H1 (cell line): ENCODE results near the gene MACROD2. TPM values are rescaled to one million over a fixed set of nuclear protein-coding genes. Genes with fewer than 3 reads are reported as not detected.

Experiments used
- CTCF ChIA-PET: fragments of 300-600 bp; sonication (Branson Sonifier 250); formaldehyde crosslinking; loops from one replicate; lab custom pipeline; 2021; ENCODE audit not compliant: partially characterized antibody; lab: Charles Lee
- POLR2A ChIA-PET: fragments of 300-600 bp; sonication (Branson Sonifier 250); formaldehyde crosslinking; loops from one replicate; lab custom pipeline; 2021; ENCODE audit warnings: inconsistent platforms; ENCODE audit not compliant: partially characterized antibody; lab: Charles Lee
- DNase-seq, 2 experiments: peaks; one replicate each; pipeline versions ENCODE4 v3.0.0 to v3.0.0-alpha.2; 2010 to 2022; ENCODE audit warnings: low spot score in 2 of 2, low read depth in 1 of 2, mixed read lengths in 1 of 2
- FAIRE-seq: peaks from 2 replicates; lab custom pipeline; 2011; peaks lifted over from hg19 to GRCh38; lab: Jason Lieb, UNC
- H2AFZ ChIP-seq: 2 replicates; pipeline ENCODE4 v1.8.1; 2012; ENCODE audit warnings: low read length, inconsistent platforms
- H2AK5ac ChIP-seq: 2 replicates; pipeline ENCODE4 v1.6.1; 2013; ENCODE audit warnings: low read depth, low read length
- H2BK120ac ChIP-seq: replicated peaks from 2 replicates; pipeline ENCODE3; 2013; ENCODE audit warnings: low read depth, low read length, inconsistent platforms
- H2BK12ac ChIP-seq: 2 replicates; pipeline ENCODE4 v1.6.1; 2013; ENCODE audit warnings: low read depth, low read length
- H2BK15ac ChIP-seq: 2 replicates; pipeline ENCODE4 v1.6.1; 2013; ENCODE audit warnings: low read length
- H2BK20ac ChIP-seq: 2 replicates; pipeline ENCODE4 v1.6.1; 2013; ENCODE audit warnings: low read length
- H2BK5ac ChIP-seq: 2 replicates; pipeline ENCODE4 v1.6.1; 2013; ENCODE audit warnings: low read depth, low read length
- H3K14ac ChIP-seq: 2 replicates; pipeline ENCODE4 v1.6.1; 2013; ENCODE audit warnings: inconsistent platforms; ENCODE audit not compliant: insufficient read length
- H3K18ac ChIP-seq: 2 replicates; pipeline ENCODE4 v1.6.1; 2013; ENCODE audit warnings: low read length; ENCODE audit errors: extremely low read depth
- H3K23ac ChIP-seq: 2 replicates; pipeline ENCODE4 v1.6.1; 2013; ENCODE audit warnings: inconsistent platforms; ENCODE audit not compliant: insufficient read length
- H3K23me2 ChIP-seq: 2 replicates; pipeline ENCODE4 v1.6.1; 2013; ENCODE audit warnings: low read depth, low read length
- H3K27ac ChIP-seq: 2 replicates; pipeline ENCODE4 v1.6.1; 2011; ENCODE audit warnings: low read depth, low read length, inconsistent platforms
- H3K27me3 ChIP-seq, 4 experiments: replicated peaks in 1 of 4; 1 replicate in 1 of 4; 2 replicates in 3 of 4; pipeline versions ENCODE4 v1.6.1 to v1.8.1; 2011 to 2013; ENCODE audit warnings: low read length in 3 of 4, mild to moderate bottlenecking in 3 of 4, inconsistent platforms in 2 of 4, mixed read lengths in 2 of 4, moderate library complexity in 1 of 4; ENCODE audit not compliant: control insufficient read depth in 3 of 4, insufficient read depth in 3 of 4; ENCODE audit errors: extremely low read depth in 1 of 4
- H3K36me3 ChIP-seq, 4 experiments: 2 replicates each; pipeline versions ENCODE4 v1.6.1 to v1.8.1; 2011 to 2013; ENCODE audit warnings: mild to moderate bottlenecking in 4 of 4, low read length in 3 of 4, moderate library complexity in 2 of 4, control low read depth in 1 of 4, inconsistent platforms in 1 of 4; ENCODE audit not compliant: insufficient read depth in 4 of 4, control insufficient read depth in 2 of 4
- H3K4ac ChIP-seq: replicated peaks from 2 replicates; pipeline ENCODE3; 2013; ENCODE audit warnings: low read length, low read depth, mixed read lengths, inconsistent platforms; ENCODE audit not compliant: insufficient read length
- H3K4me1 ChIP-seq, 4 experiments: replicated peaks in 1 of 4; 1 replicate in 1 of 4; 2 replicates in 3 of 4; pipeline versions ENCODE4 v1.6.1 to v1.8.1; 2011 to 2013; ENCODE audit warnings: low read length in 3 of 4, inconsistent platforms in 2 of 4, mixed read lengths in 1 of 4; ENCODE audit not compliant: insufficient read depth in 4 of 4, control insufficient read depth in 3 of 4
- H3K4me2 ChIP-seq, 2 experiments: 2 replicates each; pipeline versions ENCODE4 v1.6.1 to v1.8.1; 2011 to 2013; ENCODE audit warnings: low read depth in 2 of 2, low read length in 2 of 2, control low read depth in 1 of 2, inconsistent platforms in 1 of 2, mild to moderate bottlenecking in 1 of 2; ENCODE audit not compliant: insufficient read depth in 1 of 2
- H3K4me3 ChIP-seq, 4 experiments: fragments of 200-600, 300-600 bp in 1 of 4; sonication (generic), shearing (Covaris generic), sonication (Bioruptor Twin) in 1 of 4; 2 replicates each; pipeline versions ENCODE4 v1.5.1 to v1.8.1; 2011 to 2016; ENCODE audit warnings: low read length in 4 of 4, low read depth in 3 of 4, control low read depth in 2 of 4, inconsistent platforms in 2 of 4, mild to moderate bottlenecking in 2 of 4, mixed read lengths in 1 of 4, moderate library complexity in 1 of 4; ENCODE audit not compliant: insufficient read depth in 2 of 4; ENCODE audit errors: extremely low read depth in 1 of 4
- H3K56ac ChIP-seq: replicated peaks from 2 replicates; pipeline ENCODE3; 2013; ENCODE audit warnings: low read depth, mild to moderate bottlenecking, mixed read lengths, low read length, inconsistent platforms; ENCODE audit not compliant: insufficient read length
- H3K79me1 ChIP-seq: 2 replicates; pipeline ENCODE4 v1.6.1; 2013; ENCODE audit warnings: low read depth, low read length, control low read depth
- H3K79me2 ChIP-seq, 2 experiments: 2 replicates each; pipeline versions ENCODE4 v1.6.1 to v1.8.1; 2012 to 2013; ENCODE audit warnings: low read length in 2 of 2, mild to moderate bottlenecking in 2 of 2, inconsistent platforms in 1 of 2; ENCODE audit not compliant: insufficient read depth in 2 of 2, control insufficient read depth in 1 of 2
- H3K9ac ChIP-seq, 4 experiments: replicated peaks in 1 of 4; 1 replicate in 1 of 4; 2 replicates in 3 of 4; pipeline versions ENCODE4 v1.6.1 to v1.8.1; 2011 to 2013; ENCODE audit warnings: low read depth in 3 of 4, low read length in 3 of 4, control low read depth in 2 of 4, mild to moderate bottlenecking in 2 of 4, moderate library complexity in 2 of 4, inconsistent platforms in 1 of 4; ENCODE audit errors: extremely low read depth in 1 of 4
- H3K9me3 ChIP-seq, 2 experiments: 2 replicates each; pipeline versions ENCODE4 v1.6.1 to v1.8.1; 2012 to 2013; ENCODE audit warnings: mild to moderate bottlenecking in 2 of 2, moderate library complexity in 2 of 2, control low read depth in 1 of 2, inconsistent platforms in 1 of 2, low read depth in 1 of 2, low read length in 1 of 2, mixed read lengths in 1 of 2; ENCODE audit not compliant: insufficient read depth in 2 of 2
- H4K20me1 ChIP-seq, 2 experiments: replicated peaks in 1 of 2; 2 replicates each; pipeline versions ENCODE3 to v1.8.1; 2011 to 2013; ENCODE audit warnings: inconsistent platforms in 2 of 2, low read length in 2 of 2, mild to moderate bottlenecking in 1 of 2; ENCODE audit not compliant: insufficient read depth in 2 of 2, control insufficient read depth in 1 of 2
- H4K5ac ChIP-seq: 2 replicates; pipeline ENCODE4 v1.6.1; 2013; ENCODE audit warnings: low read length, low read depth, mixed read lengths, inconsistent platforms; ENCODE audit not compliant: insufficient read length
- H4K8ac ChIP-seq: 2 replicates; pipeline ENCODE4 v1.8.0; 2013; ENCODE audit warnings: mild to moderate bottlenecking, moderate library complexity, low read length, inconsistent platforms; ENCODE audit not compliant: insufficient read depth; ENCODE audit errors: extremely low read depth
- H4K91ac ChIP-seq: replicated peaks from 2 replicates; pipeline ENCODE3; 2013; ENCODE audit warnings: low read length, mixed read lengths, inconsistent platforms; ENCODE audit not compliant: insufficient read length
- ATF3 ChIP-seq: IDR thresholded peaks from 2 replicates; pipeline ENCODE4 v1.6.1; 2011; ENCODE audit warnings: low read depth, mild to moderate bottlenecking, low read length; ENCODE audit not compliant: insufficient read depth
- HDAC6 ChIP-seq: IDR thresholded peaks from one replicate; pipeline ENCODE4 v1.7.1; 2012; ENCODE audit warnings: low read depth, mild to moderate bottlenecking, inconsistent platforms, low read length, moderate library complexity
- WGBS, 2 experiments: shearing (Covaris generic) in 1 of 2; methylation state at CpG; one replicate each; pipeline versions ENCODE4 v1.1.6 to v1.1.7; 2013 to 2015; ENCODE audit warnings: low lambda C conversion rate in 2 of 2, mixed read lengths in 2 of 2, inconsistent platforms in 1 of 2, low coverage in 1 of 2, missing lambda C conversion rate in 1 of 2; ENCODE audit not compliant: insufficient replicate concordance in 2 of 2, insufficient coverage in 1 of 2, insufficient read length in 1 of 2; ENCODE audit errors: extremely low coverage in 1 of 2, missing lambda C conversion rate in 1 of 2; 5-methylcytosine and 5-hydroxymethylcytosine counted together
- polyA plus RNA-seq, 7 experiments: library from polyadenylated mRNA; depleted of rRNA in 3 of 7; stranded (reverse) in 5 of 7; unstranded in 2 of 7; fragments of >200 nt in 5 of 7; fragments of 200-250 nt in 2 of 7; gene quantifications; 1 replicate in 5 of 7; 2 replicates in 1 of 7; 4 replicates in 1 of 7; pipeline versions ENCODE4 v1.2.1 to v1.2.3, GENCODE V29; 2011 to 2013; ENCODE audit warnings: missing spikeins in 2 of 7, mixed read lengths in 2 of 7
- total RNA-seq: library from RNA; stranded (reverse); fragmentation: NEBNext Ultra II Directional; extraction: Animal tissue kit (Norgen Biotek cat#: 25700); gene quantifications from 2 replicates; pipeline ENCODE4 v1.2.1, GENCODE V29; 2021

The MACROD2 gene
- total and polyA plus RNA-seq, 2 of the 8 experiments (the other 6 are each of a cell fraction or from before 2014, with no cell fraction given): 0.70 to 3.9 TPM

- no peaks in the 10 kb centered on the region for H3K23me2 ChIP-seq
- no peak overlapping the region for H3K9ac ChIP-seq
- H3K4me1 ChIP-seq: no peaks in the 10 kb centered on the region
- H3K27ac ChIP-seq: no peak overlapping the region
- no peak overlapping the region for H3K4ac ChIP-seq
- H3K9me3 ChIP-seq: peaks cover 0 to 12% of the 10 kb centered on the region in 2 experiments; a peak in 1 of 4 replicates
- H3K36me3 ChIP-seq: no peaks in the 10 kb centered on the region
- H3K56ac ChIP-seq: no peak overlapping the region
- H4K91ac ChIP-seq: no peak overlapping the region
- no peak overlapping the region for H3K14ac ChIP-seq
- no peak overlapping the region for H2BK120ac ChIP-seq
- no peak overlapping the region for H2BK20ac ChIP-seq
- H2AK5ac ChIP-seq: no peak overlapping the region
- no peak overlapping the region for H3K4me2 ChIP-seq
- no peaks in the 10 kb centered on the region for H3K79me1 ChIP-seq
- no peaks in the 10 kb centered on the region for H3K27me3 ChIP-seq
- no peak overlapping the region for H3K23ac ChIP-seq
- 91% methylated on average over 3 of the region's 3 CpGs; no CpG with 5 or more reads in 1 of the 2 experiments for WGBS, 2 experiments
- H4K5ac ChIP-seq: no peak overlapping the region
- no peak overlapping the region for H2AFZ ChIP-seq
- no peak overlapping the region for H3K4me3 ChIP-seq
- no peak for DNase-seq
- FAIRE-seq: no peak
- no peak overlapping the region for H3K18ac ChIP-seq
- no peaks in the 10 kb centered on the region for H3K79me2 ChIP-seq
- H4K20me1 ChIP-seq: no peaks in the 10 kb centered on the region
- no peak overlapping the region for H2BK12ac ChIP-seq
- H2BK15ac ChIP-seq: no peak overlapping the region
- CTCF ChIA-PET: interaction anchor here (1.5 kb wide), 1 partner anchor 10 kb away, joined by 3 read pairs; no protein-coding TSS in a partner anchor
- H2BK5ac ChIP-seq: no peak overlapping the region
- POLR2A ChIA-PET: no interaction called here
- no peak overlapping the region for H4K8ac ChIP-seq
- TF ChIP-seq HDAC6: no peak
- no peak for TF ChIP-seq ATF3
These were observed 1351.5 kb downstream of the MACROD2 start for GRCh38 chr20:15346657-15347280.
